H9 (cell line): ENCODE measurements around the gene CACNA2D3. TPM values are rescaled to one million over a fixed set of nuclear protein-coding genes. Genes with fewer than 3 reads are reported as not detected.

Experiments
- DNase-seq: peaks from one replicate; pipeline ENCODE4 v3.0.0-alpha.2; 2017
- H2AFZ ChIP-seq: one replicate; pipeline ENCODE4 v1.6.1; 2013; ENCODE audit warnings: mild to moderate bottlenecking, low read length, control low read depth, moderate library complexity
- H2AK5ac ChIP-seq: 2 replicates; pipeline ENCODE4 v1.6.1; 2013; ENCODE audit warnings: low read length, control low read depth, mixed read lengths; ENCODE audit not compliant: insufficient read length
- H2BK120ac ChIP-seq: one replicate; pipeline ENCODE4 v1.6.1; 2013; ENCODE audit warnings: low read depth, mild to moderate bottlenecking, low read length, control low read depth, inconsistent platforms; ENCODE audit not compliant: poor library complexity, severe bottlenecking
- H2BK12ac ChIP-seq: 2 replicates; pipeline ENCODE4 v1.6.1; 2013; ENCODE audit warnings: low read length, control low read depth, mixed read lengths, low read depth; ENCODE audit not compliant: insufficient read length
- H2BK15ac ChIP-seq: 2 replicates; pipeline ENCODE4 v1.6.1; 2013; ENCODE audit warnings: low read depth, low read length, control low read depth
- H2BK20ac ChIP-seq: one replicate; pipeline ENCODE4 v1.6.1; 2013; ENCODE audit warnings: low read depth, mild to moderate bottlenecking, low read length, control low read depth, inconsistent platforms; ENCODE audit not compliant: poor library complexity, severe bottlenecking
- H2BK5ac ChIP-seq: 2 replicates; pipeline ENCODE4 v1.6.1; 2013; ENCODE audit warnings: low read length, control low read depth, mixed read lengths; ENCODE audit not compliant: insufficient read length
- H3K14ac ChIP-seq: 2 replicates; pipeline ENCODE4 v1.6.1; 2013; ENCODE audit warnings: low read length, control low read depth; ENCODE audit not compliant: insufficient read depth
- H3K18ac ChIP-seq: 2 replicates; pipeline ENCODE4 v1.6.1; 2013; ENCODE audit warnings: low read depth, mild to moderate bottlenecking, mixed read lengths, low read length, control low read depth; ENCODE audit not compliant: insufficient read length
- H3K23ac ChIP-seq: 2 replicates; pipeline ENCODE4 v1.6.1; 2013; ENCODE audit warnings: low read length, control low read depth, mixed read lengths, low read depth; ENCODE audit not compliant: insufficient read length
- H3K23me2 ChIP-seq: 2 replicates; pipeline ENCODE4 v1.6.1; 2013; ENCODE audit warnings: low read depth, mild to moderate bottlenecking, mixed read lengths, low read length, control low read depth; ENCODE audit not compliant: insufficient read length, poor library complexity, severe bottlenecking
- H3K27ac ChIP-seq: 2 replicates; pipeline ENCODE4 v1.5.1; 2013; ENCODE audit warnings: low read length, control low read depth, mixed read lengths, low read depth; ENCODE audit not compliant: insufficient read length
- H3K27me3 ChIP-seq: 2 replicates; pipeline ENCODE4 v1.6.1; 2013; ENCODE audit warnings: low read length, control low read depth, inconsistent platforms; ENCODE audit not compliant: insufficient read depth
- H3K4ac ChIP-seq: 2 replicates; pipeline ENCODE4 v1.6.1; 2013; ENCODE audit warnings: low read depth, mild to moderate bottlenecking, control low read depth, inconsistent platforms, low read length, moderate library complexity
- H3K4me1 ChIP-seq: 2 replicates; pipeline ENCODE4 v1.6.1; 2013; ENCODE audit warnings: low read length, control low read depth, inconsistent platforms; ENCODE audit not compliant: insufficient read depth
- H3K4me2 ChIP-seq: 2 replicates; pipeline ENCODE4 v1.6.1; 2013; ENCODE audit warnings: low read length, control low read depth, mixed read lengths; ENCODE audit not compliant: insufficient read length, insufficient read depth
- H3K56ac ChIP-seq: 2 replicates; pipeline ENCODE4 v1.6.1; 2013; ENCODE audit warnings: low read depth, mild to moderate bottlenecking, mixed read lengths, low read length, control low read depth; ENCODE audit not compliant: insufficient read length
- H3K79me1 ChIP-seq: 2 replicates; pipeline ENCODE4 v1.6.1; 2013; ENCODE audit warnings: low read depth, mild to moderate bottlenecking, moderate library complexity, low read length, control low read depth, inconsistent platforms; ENCODE audit not compliant: insufficient read depth, poor library complexity, severe bottlenecking
- H3K79me2 ChIP-seq: 2 replicates; pipeline ENCODE4 v1.6.1; 2013; ENCODE audit warnings: low read length, control low read depth, inconsistent platforms; ENCODE audit not compliant: insufficient read depth
- H3K9ac ChIP-seq: 2 replicates; pipeline ENCODE4 v1.6.1; 2013; ENCODE audit warnings: low read length, control low read depth, mixed read lengths; ENCODE audit not compliant: insufficient read length; ENCODE audit errors: extremely low read depth
- H3K9me3 ChIP-seq: one replicate; pipeline ENCODE4 v1.6.1; 2013; ENCODE audit warnings: low read depth, low read length, inconsistent platforms; ENCODE audit not compliant: control insufficient read depth
- H3T11ph ChIP-seq: one replicate; pipeline ENCODE4 v1.6.1; 2013; ENCODE audit warnings: mild to moderate bottlenecking, low read length, control low read depth, inconsistent platforms
- H4K20me1 ChIP-seq: one replicate; pipeline ENCODE4 v1.6.1; 2013; ENCODE audit not compliant: control insufficient read depth, insufficient read length, insufficient read depth
- H4K5ac ChIP-seq: 2 replicates; pipeline ENCODE4 v1.6.1; 2013; ENCODE audit warnings: low read depth, mild to moderate bottlenecking, mixed read lengths, low read length, control low read depth; ENCODE audit not compliant: insufficient read length
- H4K8ac ChIP-seq: replicated peaks from 2 replicates; pipeline ENCODE4 v1.6.1; 2013; ENCODE audit warnings: low read length, control low read depth, mixed read lengths, low read depth; ENCODE audit not compliant: insufficient read length
- H4K91ac ChIP-seq: 2 replicates; pipeline ENCODE4 v1.6.1; 2013; ENCODE audit warnings: low read depth, mild to moderate bottlenecking, moderate library complexity, mixed read lengths, low read length, control low read depth; ENCODE audit not compliant: insufficient read length
- H3K27ac Mint-ChIP-seq, 3 experiments: 2 replicates in 2 of 3; 3 replicates in 1 of 3; pipeline ENCODE4 v1.8.0; 2020 to 2021; ENCODE audit warnings: mixed read lengths in 3 of 3, mild to moderate bottlenecking in 1 of 3, moderate library complexity in 1 of 3
- H3K27me3 Mint-ChIP-seq: 2 replicates; pipeline ENCODE4 v1.8.0; 2021; ENCODE audit warnings: low read depth, mild to moderate bottlenecking, moderate library complexity, mixed read lengths
- H3K36me3 Mint-ChIP-seq, 3 experiments: 2 replicates in 2 of 3; 3 replicates in 1 of 3; pipeline ENCODE4 v1.8.0; 2020 to 2021; ENCODE audit warnings: low read depth in 3 of 3, mixed read lengths in 3 of 3; ENCODE audit not compliant: insufficient read depth in 1 of 3
- H3K4me1 Mint-ChIP-seq, 2 experiments: 2 replicates each; pipeline ENCODE4 v1.8.0; 2020; ENCODE audit warnings: mixed read lengths in 2 of 2
- H3K4me3 Mint-ChIP-seq, 2 experiments: 2 replicates in 1 of 2; 3 replicates in 1 of 2; pipeline ENCODE4 v1.8.0; 2020 to 2021; ENCODE audit warnings: mild to moderate bottlenecking in 2 of 2, mixed read lengths in 2 of 2, moderate library complexity in 1 of 2
- H3K9me3 Mint-ChIP-seq, 2 experiments: 2 replicates in 1 of 2; 3 replicates in 1 of 2; pipeline ENCODE4 v1.8.0; 2020; ENCODE audit warnings: mild to moderate bottlenecking in 2 of 2, mixed read lengths in 2 of 2, moderate library complexity in 1 of 2
- CTCF ChIP-seq: fragments of 200-600 bp; sonication (generic); conservative IDR thresholded peaks from 3 replicates; pipeline ENCODE4 v1.8.0; 2021; ENCODE audit warnings: antibody characterized with exemption, mild to moderate bottlenecking
- WGBS: extraction: QIAGEN DNeasy Blood & Tissue Kit; methylation state at CpG from one replicate; pipeline ENCODE4 v1.1.7; 2013; ENCODE audit warnings: missing lambda C conversion rate, low lambda C conversion rate, mixed read lengths; ENCODE audit not compliant: insufficient read length; ENCODE audit errors: extremely low coverage; 5-methylcytosine and 5-hydroxymethylcytosine counted together
- total RNA-seq: library from RNA; stranded (reverse); gene quantifications from 2 replicates; pipeline ENCODE4 v1.2.1, GENCODE V29; 2021

CACNA2D3 gene
- total RNA-seq, 1 experiment from 2014 or later, result 3.2 TPM

DNA sequence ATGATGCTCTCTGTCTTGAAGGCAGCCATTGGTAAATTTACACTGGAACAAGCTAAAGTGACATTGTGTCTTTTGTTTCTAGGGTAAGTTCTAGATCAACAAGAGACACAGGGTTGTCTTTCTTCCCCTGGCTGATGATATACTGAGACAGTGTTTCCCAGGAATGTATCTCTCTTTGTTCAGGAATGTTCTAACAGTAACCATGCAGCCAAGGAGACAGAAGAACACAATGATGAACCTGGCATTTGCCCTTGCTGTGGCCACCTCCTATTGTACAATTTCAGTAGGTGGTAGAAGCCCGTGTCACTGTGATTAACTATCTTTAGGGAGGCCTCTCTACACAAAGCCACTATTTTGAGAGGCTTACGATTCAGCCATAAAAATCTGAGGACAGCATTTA lies 674.8 kb downstream of the CACNA2D3 start:
- Histone ChIP-seq H3K23me2 (no peaks in the 10 kb centered on the region), H4K8ac (no peak overlapping the region), H4K91ac (no peak overlapping the region), H3K4ac (no peak overlapping the region), H3T11ph (no peak overlapping the region), H3K79me1 (no peaks in the 10 kb centered on the region), H3K14ac (no peak overlapping the region), H3K18ac (no peak overlapping the region), H3K27ac (no peak overlapping the region), H3K23ac (no peak overlapping the region), H2AFZ (no peak overlapping the region), H2BK20ac (no peak overlapping the region), H3K27me3 (no peaks in the 10 kb centered on the region), H4K20me1 (no peaks in the 10 kb centered on the region), H3K79me2 (no peaks in the 10 kb centered on the region), H2BK120ac (no peak overlapping the region), H2BK15ac (no peak overlapping the region), H3K9ac (no peak overlapping the region), H2BK12ac (no peak overlapping the region), H4K5ac (no peak overlapping the region), H2BK5ac (no peak overlapping the region), H3K4me1 (peaks cover 2% of the 10 kb centered on the region; the same call in 1 of the 2 replicates), H3K4me2 (no peak overlapping the region), H2AK5ac (no peak overlapping the region), H3K9me3 (peaks cover 3% of the 10 kb centered on the region), H3K56ac (no peak overlapping the region)
- H3K27ac Mint-ChIP-seq, result no peak overlapping the region
- peaks cover 3% of the 10 kb centered on the region; the same call in 1 of the 2 replicates for H3K27me3 Mint-ChIP-seq
- WGBS, result no CpG with 5 or more reads among the region's 2 CpGs
- no peak for DNase-seq
- TF ChIP-seq CTCF, result no peak
- peaks cover 24 to 26% of the 10 kb centered on the region in 2 experiments for H3K4me1 Mint-ChIP-seq
- H3K9me3 Mint-ChIP-seq, result peaks cover 8 to 12% of the 10 kb centered on the region in 2 experiments
- no peak overlapping the region for H3K4me3 Mint-ChIP-seq
- peaks cover 3 to 18% (median 10%) of the 10 kb centered on the region in 3 experiments; a peak in 6 of 7 replicates for H3K36me3 Mint-ChIP-seq
